Stimulated activated CD8-positive, alpha-beta memory T cell treated with anti-CD3 and anti-CD28 coated beads, Interleukin-4, amount 100 ng/mL, for 48 hours (primary cell): ENCODE results near the gene FBXO39.
"Not testable (repeated sequence)": the region's sequence is repeated elsewhere in the genome, so short reads cannot be mapped to it uniquely, and the experiment has no call there.

Source experiments
- DNase-seq: peaks from one replicate; pipeline ENCODE4 v3.0.0-alpha.2; 2020

FBXO39 gene

DNA sequence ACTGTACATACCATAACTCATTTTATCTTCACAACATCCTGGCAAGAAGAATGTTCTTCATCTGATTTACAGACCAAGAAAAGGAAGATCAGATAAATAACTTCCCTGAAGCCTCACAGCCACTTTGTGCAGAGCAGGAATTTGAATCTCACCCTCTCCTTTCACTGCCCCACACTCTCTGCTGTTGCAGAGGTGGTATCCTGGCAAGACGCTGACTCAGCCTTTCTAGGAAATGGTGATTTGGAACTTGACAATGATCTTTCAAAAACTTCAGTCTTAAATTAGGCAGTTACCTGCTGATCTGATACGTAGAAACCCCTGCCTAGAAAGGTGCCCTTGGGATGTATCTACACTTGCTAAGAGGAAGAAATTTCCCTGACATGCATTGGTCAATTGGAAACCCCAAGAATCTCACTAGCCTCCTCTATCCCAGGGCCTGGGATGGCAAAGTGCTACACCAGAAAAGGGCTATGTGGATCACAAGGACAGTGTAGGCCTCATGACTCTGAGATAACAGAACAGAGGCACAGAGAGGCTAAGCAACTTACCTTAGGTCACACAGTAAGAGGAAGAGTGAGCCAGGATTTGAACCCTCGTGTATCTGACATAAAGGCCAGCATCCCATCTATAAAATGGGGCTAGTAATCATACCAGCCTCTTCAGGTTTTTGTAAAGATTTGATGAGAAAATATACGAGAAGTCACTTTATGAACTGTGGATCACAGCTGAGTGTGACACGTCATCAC is 17.9 kb downstream of the FBXO39 start:
- DNase-seq: no peak

DNA sequence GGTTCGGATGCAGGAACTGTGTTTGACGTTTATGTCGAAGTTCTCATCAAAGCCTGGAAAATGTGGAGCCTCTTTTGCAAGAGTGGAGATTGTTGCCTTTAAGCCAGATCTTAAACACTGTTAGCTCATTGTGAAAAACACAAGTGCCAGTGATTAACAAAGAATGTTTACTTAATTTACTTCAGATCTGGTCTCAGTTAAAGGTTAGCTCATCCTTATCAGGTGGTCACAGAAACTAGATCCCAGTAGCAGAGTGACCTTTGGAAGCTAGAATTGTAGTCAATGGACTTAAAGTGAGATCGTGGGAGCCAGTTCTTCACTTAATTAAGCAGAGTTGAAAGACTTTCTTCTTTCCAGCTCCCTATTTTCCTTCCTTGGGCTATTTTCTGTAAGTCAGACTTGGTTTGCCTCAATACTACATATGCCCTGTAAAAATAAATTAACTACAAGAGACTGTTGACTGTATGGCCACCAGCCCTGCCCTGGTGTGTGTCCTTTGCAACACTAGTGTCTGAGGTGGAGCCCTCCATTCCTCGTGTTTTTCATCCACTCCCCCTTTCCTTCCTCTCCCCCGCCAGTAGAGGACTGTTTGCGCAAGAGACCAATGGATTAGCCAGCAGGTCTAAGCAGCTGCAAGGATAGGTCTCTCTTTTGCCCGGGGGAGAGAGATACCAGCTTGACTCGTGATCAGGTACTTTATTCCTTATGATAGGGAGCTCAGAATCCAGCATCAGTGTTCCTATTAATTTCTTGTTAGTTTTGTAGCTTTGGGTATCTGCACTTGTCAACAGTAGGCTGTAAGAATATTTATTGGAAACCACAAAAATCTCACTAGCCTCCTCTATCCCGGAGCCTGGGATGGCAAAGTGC is 20.2 kb downstream of the FBXO39 start:
- no peak for DNase-seq

DNA sequence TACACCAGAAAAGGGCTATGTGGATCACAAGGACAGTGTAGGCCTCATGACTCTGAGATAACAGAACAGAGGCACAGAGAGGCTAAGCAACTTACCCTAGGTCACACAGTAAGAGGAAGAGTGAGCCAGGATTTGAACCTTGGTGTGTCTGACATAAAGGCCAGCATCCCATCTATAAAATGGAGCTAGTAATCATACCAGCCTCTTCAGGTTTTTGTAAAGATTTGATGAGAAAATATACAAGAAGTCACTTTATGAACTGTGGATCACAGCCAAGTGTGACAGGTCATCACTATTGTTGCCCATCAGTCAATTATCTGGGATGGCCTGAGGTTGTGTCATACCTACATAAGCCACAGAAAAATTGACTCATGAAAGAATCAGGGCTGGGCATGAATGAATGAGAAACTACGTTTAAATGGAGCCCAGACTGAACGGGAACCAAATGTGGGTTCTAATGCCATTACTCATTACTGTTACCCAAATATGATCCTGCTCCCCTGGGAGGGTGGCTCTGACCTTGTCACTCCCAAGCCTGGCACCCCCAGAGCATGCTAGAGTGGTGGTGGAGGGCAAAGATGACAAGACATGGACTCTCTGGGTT is 21.0 kb downstream of the FBXO39 start:
- DNase-seq: no peak

DNA sequence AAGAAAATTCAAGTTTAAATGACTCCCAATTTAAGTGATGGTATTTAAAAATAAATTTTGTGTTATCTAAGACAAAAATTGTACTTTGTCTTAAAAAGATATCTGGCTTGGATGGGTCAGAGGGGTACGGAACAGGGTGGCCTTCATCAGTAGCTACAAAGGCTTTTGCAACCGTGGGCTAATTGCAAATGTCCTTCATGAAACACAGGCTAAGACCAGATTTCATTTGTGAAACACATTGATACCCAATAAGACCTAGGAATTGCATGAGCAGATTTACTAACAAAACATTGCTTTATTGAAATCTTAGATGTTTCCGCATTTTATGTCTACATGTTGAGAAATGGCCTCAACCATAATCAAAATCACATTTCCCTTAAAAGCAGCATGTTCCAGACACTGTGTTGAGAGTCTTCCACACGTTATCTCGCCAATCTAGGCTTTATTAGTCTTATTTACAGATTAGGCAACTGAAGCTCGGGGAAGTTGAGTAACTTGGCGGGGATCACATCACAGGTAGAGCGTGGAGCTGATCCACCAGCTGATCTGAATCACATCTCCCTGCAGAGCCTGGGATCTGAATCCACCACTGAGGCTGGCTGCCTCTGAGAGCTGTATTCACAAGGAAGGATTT is 21.8 kb downstream of the FBXO39 start:
- DNase-seq: no peak

DNA sequence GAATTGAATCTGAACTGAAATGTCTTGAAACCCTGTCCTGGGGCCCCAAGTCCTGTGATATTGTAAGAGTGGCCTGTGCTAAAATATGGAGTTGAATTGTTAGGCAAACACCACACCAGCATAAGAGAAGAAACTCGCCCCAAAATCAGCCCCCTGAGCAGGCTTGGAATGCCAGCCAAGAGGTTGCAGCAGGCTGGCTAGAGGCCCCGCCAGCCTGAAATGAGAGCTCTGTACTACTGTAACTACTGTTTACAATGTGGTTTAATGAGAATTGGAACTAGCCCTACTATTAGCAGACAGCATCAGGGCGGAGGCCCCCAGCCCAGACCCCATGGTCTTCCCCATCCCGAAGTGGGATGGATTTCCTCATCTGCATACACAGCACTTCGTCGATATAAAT is 23.7 kb downstream of the FBXO39 start:
- DNase-seq: no peak

DNA sequence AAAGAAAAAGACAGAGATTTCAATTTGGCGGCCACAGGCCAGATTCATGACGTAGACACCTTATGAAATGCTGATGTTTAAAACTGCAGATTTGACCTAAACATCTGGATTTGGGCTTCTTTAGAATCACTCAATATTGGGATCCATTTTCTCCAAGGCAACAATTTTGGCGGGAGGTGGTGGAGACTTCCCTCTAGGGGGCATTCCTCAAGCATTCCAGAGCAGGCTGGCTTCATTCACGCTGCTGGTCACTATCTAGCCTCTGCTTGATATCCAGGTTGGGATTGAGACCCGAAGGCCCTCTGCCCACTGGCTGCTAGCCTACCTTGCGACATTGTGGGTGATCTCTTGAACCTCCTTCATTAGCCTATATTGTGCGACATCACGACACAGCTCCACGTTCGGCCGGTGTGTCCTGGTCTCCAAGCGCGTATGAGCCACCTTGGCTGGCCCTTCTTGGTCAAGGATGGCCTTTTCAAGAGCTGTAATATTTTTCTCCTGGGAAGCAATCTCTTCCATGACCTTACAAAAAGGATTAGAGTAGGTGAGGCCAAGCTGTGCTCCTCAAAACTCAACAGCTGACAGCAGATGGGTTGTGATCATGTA is 24.5 kb downstream of the FBXO39 start:
- peak; percentile 58 for DNase-seq

DNA sequence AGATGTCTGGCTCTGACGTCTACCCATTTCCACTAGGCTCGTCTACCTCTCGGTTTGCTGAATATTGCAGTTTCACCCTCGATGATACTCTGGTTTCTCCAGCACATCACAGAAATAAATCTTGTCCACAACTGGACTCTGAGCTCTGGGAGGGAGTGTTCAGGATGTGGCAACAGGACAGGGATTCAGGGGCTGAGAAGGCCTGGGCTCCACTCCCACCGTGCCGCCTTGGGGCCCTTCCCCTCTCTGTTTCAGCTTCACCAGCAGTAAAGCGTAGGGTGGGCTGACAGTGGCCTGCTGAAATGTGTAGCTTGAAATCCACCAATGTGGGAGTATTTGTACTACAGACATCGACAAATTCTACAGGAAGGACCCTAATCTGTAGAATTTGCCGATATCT is 35.5 kb downstream of the FBXO39 start:
- no peak for DNase-seq

DNA sequence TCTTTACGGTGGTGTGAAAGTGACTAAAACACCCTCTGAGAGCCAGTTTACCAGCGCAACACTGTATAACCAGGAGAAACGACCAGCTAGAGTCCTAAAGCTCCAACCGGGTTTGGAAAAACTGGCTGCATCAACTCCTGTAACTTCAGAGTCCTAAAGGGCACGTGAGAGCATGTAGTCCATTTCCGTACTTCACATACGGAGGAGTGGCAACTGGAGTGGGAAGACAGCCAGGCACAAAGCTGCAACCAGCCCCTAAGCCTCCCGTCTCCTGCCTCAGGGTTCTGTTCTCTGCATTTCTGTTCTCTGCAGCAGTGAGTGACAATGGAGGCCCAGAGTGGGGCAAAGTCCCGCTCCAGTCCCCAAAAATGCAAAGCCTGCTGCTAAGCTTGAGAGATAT is 36.3 kb downstream of the FBXO39 start:
- no peak for DNase-seq

DNA sequence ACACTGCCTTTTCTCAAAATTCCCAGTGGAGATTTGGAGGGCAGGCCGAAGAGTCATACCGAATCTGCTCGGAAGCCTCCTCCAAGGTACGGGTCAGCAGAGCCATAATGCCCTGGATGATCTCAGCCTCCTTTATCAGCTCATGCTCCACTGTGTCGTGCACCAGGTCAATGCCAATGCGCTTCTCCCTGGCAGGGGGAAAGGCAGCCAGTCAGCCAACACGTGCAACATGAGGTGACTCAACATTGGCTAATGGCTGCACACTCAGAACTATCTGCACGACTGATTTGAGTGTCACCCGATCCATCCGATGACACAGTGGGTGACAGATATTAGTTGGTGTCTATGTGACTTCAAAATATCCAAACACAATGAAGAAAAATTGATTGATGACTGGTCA is 39.8 kb downstream of the FBXO39 start:
- no peak for DNase-seq

DNA sequence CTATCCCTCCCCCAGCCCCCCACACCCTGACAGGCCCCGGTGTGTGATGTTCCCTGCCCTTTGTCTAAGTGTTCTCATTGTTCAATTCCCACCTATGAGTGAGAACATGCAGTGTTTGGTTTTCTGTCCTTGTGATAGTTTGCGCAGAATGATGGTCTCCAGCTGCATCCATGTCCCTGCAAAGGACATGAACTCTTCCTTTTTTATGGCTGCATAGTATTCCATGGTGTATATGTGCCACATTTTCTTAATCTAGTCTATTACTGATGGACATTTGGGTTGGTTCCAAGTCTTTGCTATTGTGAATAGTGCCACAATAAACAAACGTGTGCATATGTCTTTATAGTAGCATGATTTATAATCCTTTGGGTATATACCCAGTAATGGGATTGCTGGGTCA is 40.4 kb downstream of the FBXO39 start:
- DNase-seq: not testable (repeated sequence)

DNA sequence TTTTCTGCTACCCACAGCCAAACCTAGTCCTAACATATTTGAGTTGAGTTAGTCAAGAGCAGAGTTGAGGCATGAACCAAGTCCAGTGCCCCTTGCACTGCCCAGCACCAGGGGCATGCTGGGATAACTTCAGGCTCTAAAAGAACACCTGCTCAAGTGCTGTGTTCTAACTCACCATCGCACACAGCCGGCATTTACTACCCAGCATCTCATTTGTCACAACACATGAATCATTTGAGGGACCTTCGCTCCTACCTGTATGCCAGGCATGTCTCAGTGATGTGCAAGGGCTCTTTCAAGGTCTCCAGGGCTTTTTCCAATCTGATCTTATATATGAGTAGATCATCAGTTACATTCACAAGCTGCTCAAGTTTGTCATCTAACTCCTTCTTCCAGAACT is 42.9 kb downstream of the FBXO39 start:
- DNase-seq: no peak

DNA sequence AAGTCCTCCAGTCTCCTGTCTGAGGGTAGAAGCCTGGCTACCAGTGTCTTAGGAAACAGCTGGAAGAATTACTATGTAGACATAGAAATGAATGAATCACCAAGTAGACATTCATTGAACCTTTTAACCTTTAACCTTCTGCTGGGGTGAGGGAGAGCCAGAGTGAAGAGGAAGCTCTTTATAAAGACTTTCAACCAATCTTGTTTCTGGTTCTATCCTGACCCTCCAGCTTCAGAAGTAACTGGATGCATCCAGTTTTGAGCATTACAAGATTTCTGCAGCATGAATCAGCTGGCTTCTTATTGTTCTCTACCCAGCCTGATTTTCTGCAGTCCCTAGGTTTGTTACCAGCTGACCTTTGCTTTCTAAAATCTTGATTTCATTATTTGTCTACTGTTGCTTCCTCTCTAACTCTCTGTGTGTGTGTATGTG is 47.0 kb downstream of the FBXO39 start:
- DNase-seq: no peak

DNA sequence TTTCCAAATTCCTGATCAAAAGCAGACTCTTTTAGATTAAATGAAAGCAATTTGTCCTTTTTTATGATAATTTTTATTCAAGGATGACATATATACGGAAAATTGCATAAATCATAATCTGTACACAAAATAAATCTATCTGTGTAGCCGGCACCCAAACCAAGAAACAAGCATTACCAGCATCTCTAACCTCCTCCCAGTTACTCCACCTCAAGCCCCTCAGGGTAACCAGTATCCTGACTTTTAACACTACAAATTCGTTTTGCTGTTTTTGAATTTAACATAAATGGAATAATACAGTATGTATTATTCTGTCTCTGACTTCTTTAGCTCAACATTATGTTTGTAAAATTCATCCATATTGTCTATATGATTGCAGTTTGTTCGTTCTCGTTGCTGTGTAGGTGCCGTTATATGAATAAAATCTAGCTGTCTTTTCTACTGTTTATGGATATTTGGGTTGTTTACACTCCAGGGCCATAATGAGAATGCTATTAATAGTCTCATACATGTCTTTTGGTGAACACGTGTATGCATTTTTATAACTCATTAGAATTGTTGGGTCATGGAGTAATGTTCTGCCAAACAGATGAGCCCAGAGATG is 54.5 kb downstream of the FBXO39 start:
- no peak for DNase-seq

DNA sequence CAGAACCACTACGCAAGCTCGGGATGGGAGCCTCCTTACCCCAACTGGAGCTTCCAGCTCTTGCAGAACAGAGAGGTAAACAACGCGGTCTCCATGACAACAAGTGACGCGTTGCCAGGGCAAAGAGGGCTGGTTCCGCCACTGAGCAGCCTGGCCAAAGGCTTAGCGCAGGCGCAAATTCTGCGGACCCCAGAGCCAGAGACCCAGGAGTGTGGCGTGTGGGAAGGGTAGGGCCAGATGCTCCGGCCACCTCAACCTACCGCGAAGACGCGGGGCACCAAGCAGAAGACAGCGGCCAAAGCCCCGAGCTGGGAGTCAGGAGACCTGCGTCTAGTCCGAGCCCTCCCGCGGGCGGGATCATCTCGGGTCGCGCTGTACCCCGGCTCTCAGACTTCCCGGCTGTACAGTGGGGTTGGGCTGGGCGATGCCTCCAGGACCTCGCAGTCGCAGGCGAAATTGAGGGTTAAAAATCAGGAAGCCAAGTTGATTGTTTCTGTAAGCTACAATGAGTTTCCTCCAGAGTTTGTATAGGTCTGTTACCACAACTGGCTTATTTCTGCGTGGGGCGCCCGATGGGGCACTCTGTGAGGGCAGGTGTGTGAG is 55.7 kb downstream of the FBXO39 start, which contains the start of gene TEKT1:
Gene TEKT1 (minus strand): TSS at position 69 of the 603 bp plus-strand sequence. CDS start 1,353 bp downstream, outside the sequence.
- DNase-seq: peak; percentile 77
